Measurements from ENCODE around the gene SV2C.
A peak's percentile ranks its signal among the peaks of the same experiment; 100 is the strongest.

The SV2C gene

GRCh38 chr5:76166886-76167576, 83.8 kb downstream of the SV2C start:
- no peak for DNase-seq

- no peak for DNase-seq
Measured at GRCh38 chr5:76169146-76169905, 86.1 kb downstream of the SV2C start.

- no peak for DNase-seq
Measured at GRCh38 chr5:76174101-76174500, 90.9 kb downstream of the SV2C start.

- DNase-seq: peak; percentile 81
Measured at GRCh38 chr5:76175051-76175666, 92.0 kb downstream of the SV2C start.

GRCh38 chr5:76175821-76176403, 92.7 kb downstream of the SV2C start:
- DNase-seq: no peak

GRCh38 chr5:76177978-76178377, 94.8 kb downstream of the SV2C start:
- DNase-seq: no peak

- no peak for DNase-seq
Measured at GRCh38 chr5:76178913-76179312, 95.7 kb downstream of the SV2C start.

GRCh38 chr5:76180814-76181805, 97.9 kb downstream of the SV2C start:
- peak; percentile 48 for DNase-seq

GRCh38 chr5:76187386-76187785, 104.2 kb downstream of the SV2C start:
- no peak for DNase-seq

- no peak for DNase-seq
Measured at GRCh38 chr5:76190356-76190755, 107.2 kb downstream of the SV2C start.

- no peak for DNase-seq
Measured at GRCh38 chr5:76192837-76193236, 109.7 kb downstream of the SV2C start.

GRCh38 chr5:76193635-76194034, 110.5 kb downstream of the SV2C start:
- DNase-seq: no peak

GRCh38 chr5:76194340-76194739, 111.2 kb downstream of the SV2C start:
- no peak for DNase-seq

GRCh38 chr5:76196457-76196856, 113.3 kb downstream of the SV2C start:
- DNase-seq: no peak

GRCh38 chr5:76196886-76197489, 113.8 kb downstream of the SV2C start:
- DNase-seq: no peak

- DNase-seq: no peak
Measured at GRCh38 chr5:76197726-76198125, 114.5 kb downstream of the SV2C start.

GRCh38 chr5:76199336-76200318, 116.4 kb downstream of the SV2C start:
- no peak for DNase-seq

GRCh38 chr5:76202182-76202581, 119.0 kb downstream of the SV2C start:
- DNase-seq: no peak

- DNase-seq: no peak
Measured at GRCh38 chr5:76204191-76204590, 121.0 kb downstream of the SV2C start.

- DNase-seq: peak; percentile 13
Measured at GRCh38 chr5:76204713-76205112, 121.5 kb downstream of the SV2C start.

GRCh38 chr5:76207120-76207519, 123.9 kb downstream of the SV2C start:
- DNase-seq: no peak

Measured in DMS53 (cell line).